Measurements from ENCODE around the gene MACROD1. TPM values are rescaled to one million over a fixed set of nuclear protein-coding genes. Genes with fewer than 3 reads are reported as not detected.

MACROD1 gene
- 5.7 and 6.1 TPM in 2 replicates for total RNA-seq (2013; cell fraction: nucleolus; rRNA removed)
- total RNA-seq (2014; rRNA removed) (13.6 and 15.6 TPM in 2 replicates), total RNA-seq (2014; rRNA removed; fragmentation: Illumina TruSeq; extraction: Trizol) (9.0 and 11.3 TPM in 2 replicates), total RNA-seq (2021) (12.3 and 15.7 TPM in 2 replicates), polyA plus RNA-seq (2011; rRNA removed) (1.4 and 1.5 TPM in 2 replicates), polyA plus RNA-seq (2014; fragmentation: Illumina TruSeq; extraction: Trizol) (2.7 and 5.7 TPM in 2 replicates), polyA plus RNA-seq (2014; fragmentation: Nextera tagmentation; extraction: Ambion mirVana) (1 to 10 TPM in 1 of 2 experiments, not detected in 1; 1.2 TPM), polyA plus RNA-seq (2014; rRNA removed) (14.1 and 22.7 TPM in 2 replicates), polyA plus RNA-seq (2016; fragmentation: Nextera tagmentation; extraction: Ambion mirVana) (10 to 100 TPM in 1 of 2 experiments, 1 to 10 TPM in 1; 8.6 to 11.3 TPM), polyA minus RNA-seq (2011; rRNA and poly(A)+ RNA removed) (0.37 and 2.6 TPM in 2 replicates), Bru-seq, nascent RNA (percentile 34 among the genes with signal in this experiment), BruChase-seq, experiment 1, labeled RNA remaining after a 6-hour chase (percentile 42 among the genes with signal in this experiment), BruChase-seq, experiment 2, labeled RNA remaining after a 2-hour chase (percentile 33 among the genes with signal in this experiment)
- 1.4 TPM for polyA plus RNA-seq (2011; ENCODE audit: low read depth)
- polyA plus RNA-seq (2011; cell fraction: cytosol; rRNA removed) = 2.1 and 2.5 TPM in 2 replicates
- 6.0 and 8.8 TPM in 2 replicates for polyA plus RNA-seq (2011; cell fraction: nucleus; rRNA removed)
- 4.9 and 6.1 TPM in 2 replicates for polyA plus RNA-seq (2012)
- 3.5 and 6.4 TPM in 2 replicates for polyA minus RNA-seq (2011; cell fraction: cytosol; rRNA and poly(A)+ RNA removed)
- polyA minus RNA-seq (2011; cell fraction: nucleus; rRNA and poly(A)+ RNA removed) = 2.2 and 2.4 TPM in 2 replicates
- long read RNA-seq, experiment 1 = 0 reads
- long read RNA-seq, experiment 2 = 0 reads

DNA sequence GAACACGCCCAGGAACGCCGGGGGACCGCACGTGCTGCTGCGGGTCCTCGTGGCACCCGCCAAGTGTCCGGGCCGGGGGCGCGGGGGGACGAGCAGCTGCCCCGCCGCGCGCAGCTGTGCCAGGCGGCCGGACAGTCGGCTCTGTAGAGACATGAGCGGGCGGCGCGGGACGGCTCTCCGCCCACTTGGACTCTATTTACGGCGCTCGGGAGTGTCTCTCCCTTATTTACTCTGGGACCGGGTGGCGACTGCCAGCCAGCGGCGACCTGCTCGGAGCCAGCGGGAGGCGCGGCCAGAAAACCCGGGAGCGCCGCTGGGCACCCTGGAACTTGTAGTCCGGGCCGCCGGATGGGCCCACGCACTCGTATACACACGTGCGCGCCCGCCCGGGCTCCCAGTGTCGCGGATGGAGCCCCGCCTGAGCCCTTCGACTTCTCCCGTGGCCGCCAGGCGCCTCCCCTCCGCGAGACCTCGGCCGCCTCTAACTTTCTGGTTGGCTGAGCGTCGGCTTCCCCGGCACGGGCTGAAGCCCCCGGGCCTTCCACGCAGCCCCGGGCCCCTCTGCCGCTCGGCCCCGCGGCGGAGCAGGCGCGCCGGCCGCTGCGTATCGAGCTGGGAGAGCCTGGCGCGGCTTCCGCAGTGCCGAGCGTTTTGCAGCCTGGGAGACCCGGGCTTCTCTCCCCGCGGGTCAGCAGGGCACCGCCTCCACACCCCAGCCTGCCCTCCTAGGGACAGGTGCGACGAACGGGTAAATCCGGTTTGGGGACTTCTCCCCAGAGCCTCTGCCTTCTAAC is at the start of gene MACROD1:
MACROD1 (minus strand) TSS at position 272 of the 794 bp plus-strand sequence; CDS start at position 153, 119 bp downstream.
- Histone ChIP-seq H3K4me1 (ENCODE audit: control insufficient read depth, insufficient read depth, low read length) (peaks cover 4% of the 10 kb centered on the region; the same call in 1 of the 2 replicates), H3K79me2 (ENCODE audit: control insufficient read depth, insufficient read depth, low read length) (no peaks in the 10 kb centered on the region), H4K20me1 (ENCODE audit: control insufficient read depth, insufficient read depth) (no peaks in the 10 kb centered on the region), H3K4me3 (peak within 1 kb of the TSS; percentile 70), H3K27ac (ENCODE audit: control insufficient read depth, insufficient read depth) (peak within 1 kb of the TSS; percentile 38; the same call in 1 of the 2 replicates), H3K36me3 (ENCODE audit: control insufficient read depth in 2 of 2, insufficient read depth in 2 of 2, low read length in 1 of 2) (no peaks in the 10 kb centered on the region), H3K9ac (ENCODE audit: control insufficient read depth, insufficient read depth, low read length) (peak within 1 kb of the TSS; percentile 80), H3K4me2 (ENCODE audit: control insufficient read depth, insufficient read depth) (peak within 1 kb of the TSS; percentile 98), H3K9me3 (replicated peaks; ENCODE audit: control insufficient read depth, insufficient read depth, low read length) (no peaks in the 10 kb centered on the region; the same call in 2 of the 3 replicates), H3K27me3 (replicated peaks in 1 of 2; ENCODE audit: control insufficient read depth in 2 of 2, insufficient read depth in 2 of 2, low read length in 1 of 2) (no peaks in the 10 kb centered on the region), H2AFZ (ENCODE audit: control insufficient read depth, low read depth, low read length) (peak within 1 kb of the TSS; percentile 90)
- no TSS peak for BruUV-seq (replicated peaks)
- CTCF ChIA-PET = interaction anchor here (0.7 to 1.6 kb wide), 2 partner anchors 16 to 191 kb away, joined by 3 to 4 read pairs; partner anchors contain the start of gene COX8A
- RAD21 ChIA-PET (ENCODE audit: unreplicated experiment) = interaction anchor here (0.6 to 1.0 kb wide), 3 partner anchors 20 to 135 kb away, joined by 3 to 4 read pairs (median 3); partner anchors contain the start of gene STIP1
- FAIRE-seq (no peak), ATAC-seq (peak; percentile 97), DNase-seq (ENCODE audit: low read depth, low spot score) (no peak)
- POLR2A ChIA-PET = interaction anchor here (0.7 to 1.0 kb wide), 2 partner anchors 80 to 328 kb away, joined by 3 to 4 read pairs; partner anchors contain the start of gene MARK2
- intact Hi-C loops (cut with micrococcal nuclease; ENCODE audit: unreplicated experiment) = no loop called here
- in situ Hi-C loops (cut with MboI) = no loop called here
- SMC1A ChIA-PET (ENCODE audit: uncharacterized antibody, unreplicated experiment) = no interaction called here
- WGBS (ENCODE audit: insufficient coverage, insufficient replicate concordance, low lambda C conversion rate, missing lambda C conversion rate) = 2% methylated on average over 90 of the region's 92 CpGs
- TF ChIP-seq ZNF217 (IDR thresholded peaks at IDR 0.05) (no peak), RFX5 (IDR thresholded peaks at IDR 0.05; ENCODE audit: low read depth, low read length) (no peak), MYB (IDR thresholded peaks at IDR 0.05; ENCODE audit: borderline replicate concordance, low read depth, low read length) (no peak), PKNOX1 (IDR thresholded peaks at IDR 0.05) (no peak), POLR2AphosphoS2 (IDR thresholded peaks at IDR 0.05; ENCODE audit: low read depth, low read length) (no peak), YY1 (IDR thresholded peaks at IDR 0.05; ENCODE audit: low read depth, low read length) (peak; percentile 67), ZNF24 (IDR thresholded peaks at IDR 0.05) (peak; percentile 44; the same call in 1 of the 2 replicates), SMAD5 (IDR thresholded peaks at IDR 0.05; ENCODE audit: low read depth) (no peak), E2F4 (IDR thresholded peaks at IDR 0.05; ENCODE audit: low read depth, low read length) (0 out of 2 replicates have a peak, but pooled peaks have one; percentile 12), IRF4 (IDR thresholded peaks at IDR 0.05; ENCODE audit: low read depth, low read length) (no peak), STAT1 (conservative IDR thresholded peaks at IDR 0.05) (no peak), HCFC1 (IDR thresholded peaks at IDR 0.05; ENCODE audit: low read length) (peak; percentile 83), TCF3 (IDR thresholded peaks at IDR 0.05; ENCODE audit: borderline replicate concordance, insufficient read depth, low read depth, low read length) (no peak), ZBED1 (IDR thresholded peaks at IDR 0.05; ENCODE audit: borderline replicate concordance) (no peak), EGR1 (IDR thresholded peaks at IDR 0.05; ENCODE audit: borderline replicate concordance in 1 of 2, low read depth in 2 of 2, low read length in 2 of 2) (peak in 1 of 2 experiments; percentile 71; a peak in 2 of 3 replicates)
- TF ChIP-seq, protein P1, sequence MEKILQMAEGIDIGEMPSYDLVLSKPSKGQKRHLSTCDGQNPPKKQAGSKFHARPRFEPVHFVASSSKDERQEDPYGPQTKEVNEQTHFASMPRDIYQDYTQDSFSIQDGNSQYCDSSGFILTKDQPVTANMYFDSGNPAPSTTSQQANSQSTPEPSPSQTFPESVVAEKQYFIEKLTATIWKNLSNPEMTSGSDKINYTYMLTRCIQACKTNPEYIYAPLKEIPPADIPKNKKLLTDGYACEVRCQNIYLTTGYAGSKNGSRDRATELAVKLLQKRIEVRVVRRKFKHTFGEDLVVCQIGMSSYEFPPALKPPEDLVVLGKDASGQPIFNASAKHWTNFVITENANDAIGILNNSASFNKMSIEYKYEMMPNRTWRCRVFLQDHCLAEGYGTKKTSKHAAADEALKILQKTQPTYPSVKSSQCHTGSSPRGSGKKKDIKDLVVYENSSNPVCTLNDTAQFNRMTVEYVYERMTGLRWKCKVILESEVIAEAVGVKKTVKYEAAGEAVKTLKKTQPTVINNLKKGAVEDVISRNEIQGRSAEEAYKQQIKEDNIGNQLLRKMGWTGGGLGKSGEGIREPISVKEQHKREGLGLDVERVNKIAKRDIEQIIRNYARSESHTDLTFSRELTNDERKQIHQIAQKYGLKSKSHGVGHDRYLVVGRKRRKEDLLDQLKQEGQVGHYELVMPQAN (conservative IDR thresholded peaks at IDR 0.05) = peak; percentile 54

Measured in GM12878 (cell line).